ENCODE results near the gene CD300LG.
"Not testable (repeated sequence)": the region's sequence is repeated elsewhere in the genome, so short reads cannot be mapped to it uniquely, and the experiment has no call there.

The CD300LG gene

GRCh38 chr17:43846963-43847371, at the start of gene CD300LG:
CD300LG (plus strand) TSS chr17:43847176; CDS start chr17:43847217, 41 bp downstream.
- DNase-seq: no peak

- not testable (repeated sequence) for DNase-seq
These were observed 49.0 kb upstream of the CD300LG start for GRCh38 chr17:43798024-43798423.

GRCh38 chr17:43799047-43799446, 47.9 kb upstream of the CD300LG start:
- DNase-seq: no peak

- no peak for DNase-seq
These were observed 46.2 kb upstream of the CD300LG start for GRCh38 chr17:43800736-43801135.

- no peak for DNase-seq
These were observed 45.1 kb upstream of the CD300LG start for GRCh38 chr17:43801844-43802243.

GRCh38 chr17:43803758-43804157, 43.2 kb upstream of the CD300LG start:
- no peak for DNase-seq

GRCh38 chr17:43805117-43805516, 41.9 kb upstream of the CD300LG start:
- DNase-seq: no peak

GRCh38 chr17:43808076-43808475, 38.9 kb upstream of the CD300LG start:
- DNase-seq: no peak

- DNase-seq: no peak
These were observed 37.9 kb upstream of the CD300LG start for GRCh38 chr17:43809121-43809520.

- DNase-seq: no peak
These were observed 36.7 kb upstream of the CD300LG start for GRCh38 chr17:43810226-43810715.

- no peak for DNase-seq
These were observed 36.2 kb upstream of the CD300LG start for GRCh38 chr17:43810823-43811222.

- DNase-seq: no peak
These were observed 34.3 kb upstream of the CD300LG start for GRCh38 chr17:43812396-43813265.

GRCh38 chr17:43813386-43813785, 33.6 kb upstream of the CD300LG start:
- no peak for DNase-seq

GRCh38 chr17:43814026-43814425, 33.0 kb upstream of the CD300LG start:
- no peak for DNase-seq

GRCh38 chr17:43814714-43815113, 32.3 kb upstream of the CD300LG start:
- no peak for DNase-seq

- no peak for DNase-seq
These were observed 30.3 kb upstream of the CD300LG start for GRCh38 chr17:43816336-43817320.

GRCh38 chr17:43817826-43818225, 29.1 kb upstream of the CD300LG start:
- no peak for DNase-seq

GRCh38 chr17:43818966-43819365, 28.0 kb upstream of the CD300LG start:
- no peak for DNase-seq

GRCh38 chr17:43820759-43821158, 26.2 kb upstream of the CD300LG start:
- DNase-seq: no peak

- no peak for DNase-seq
These were observed 24.3 kb upstream of the CD300LG start for GRCh38 chr17:43822570-43823190.

- DNase-seq: no peak
These were observed 23.5 kb upstream of the CD300LG start for GRCh38 chr17:43823350-43824084.

GRCh38 chr17:43825567-43825966, 21.4 kb upstream of the CD300LG start:
- DNase-seq: no peak

Data from COR-L47 (cell line).